CD14-positive monocyte (primary cell): Measurements from ENCODE around the gene ACTR10. TPM values are rescaled to one million over a fixed set of nuclear protein-coding genes. Genes with fewer than 3 reads are reported as not detected.

Source experiments
- DNase-seq, 3 donors: peaks; one replicate each; pipeline ENCODE4 v3.0.0-alpha.2; 2011 to 2022
- H2AFZ ChIP-seq: 2 replicates; pipeline ENCODE4 v1.6.0; 2012; ENCODE audit warnings: mild to moderate bottlenecking, low read depth, low read length, inconsistent platforms; ENCODE audit not compliant: insufficient read depth, poor library complexity, severe bottlenecking
- H3K27ac ChIP-seq, 2 donors: 1 replicate in 1 of 2; 2 replicates in 1 of 2; pipeline ENCODE4 v1.5.1; 2012 to 2013; ENCODE audit warnings: low read length in 2 of 2, control low read depth in 1 of 2, inconsistent platforms in 1 of 2, low read depth in 1 of 2, mild to moderate bottlenecking in 1 of 2
- H3K27me3 ChIP-seq, 2 donors: one replicate each; pipeline versions ENCODE4 v1.6.0 to v1.6.1; 2011 to 2013; ENCODE audit warnings: low read length in 2 of 2; ENCODE audit not compliant: control insufficient read depth in 2 of 2, insufficient read depth in 2 of 2
- H3K36me3 ChIP-seq, 2 donors: replicated peaks in 1 of 2; 1 replicate in 1 of 2; 2 replicates in 1 of 2; pipeline versions ENCODE4 v1.5.1 to v1.6.1; 2012 to 2013; ENCODE audit warnings: low read length in 2 of 2, control low read depth in 1 of 2, inconsistent platforms in 1 of 2, mild to moderate bottlenecking in 1 of 2; ENCODE audit not compliant: insufficient read depth in 2 of 2, control insufficient read depth in 1 of 2
- H3K4me1 ChIP-seq, 2 donors: 1 replicate in 1 of 2; 2 replicates in 1 of 2; pipeline versions ENCODE4 v1.5.1 to v1.6.1; 2012 to 2013; ENCODE audit warnings: low read length in 2 of 2, control low read depth in 1 of 2, inconsistent platforms in 1 of 2, mild to moderate bottlenecking in 1 of 2, moderate library complexity in 1 of 2; ENCODE audit not compliant: insufficient read depth in 2 of 2, control insufficient read depth in 1 of 2
- H3K4me2 ChIP-seq: replicated peaks from 2 replicates; pipeline ENCODE3; 2012; ENCODE audit warnings: low read length, moderate library complexity, mild to moderate bottlenecking; ENCODE audit not compliant: poor library complexity, severe bottlenecking; ENCODE audit errors: extremely low read depth
- H3K4me3 ChIP-seq, 3 experiments: fragments of 200-600 bp in 1 of 3; sonication (generic) in 1 of 3; replicated peaks in 1 of 3; 1 replicate in 2 of 3; 2 replicates in 1 of 3; pipeline ENCODE4 v1.5.1; 2011 to 2013; ENCODE audit warnings: low read length in 3 of 3, mild to moderate bottlenecking in 3 of 3, control low read depth in 2 of 3, low read depth in 2 of 3, inconsistent platforms in 1 of 3, moderate library complexity in 1 of 3
- H3K79me2 ChIP-seq: 2 replicates; pipeline ENCODE4 v1.6.0; 2012; ENCODE audit warnings: mild to moderate bottlenecking, control low read depth, inconsistent platforms, low read length, moderate library complexity; ENCODE audit not compliant: insufficient read depth
- H3K9ac ChIP-seq: 2 replicates; pipeline ENCODE4 v1.6.0; 2017; ENCODE audit warnings: low read length, mild to moderate bottlenecking; ENCODE audit not compliant: insufficient read depth, poor library complexity, severe bottlenecking
- H3K9me3 ChIP-seq, 2 donors: replicated peaks in 1 of 2; 1 replicate in 1 of 2; 2 replicates in 1 of 2; pipeline versions ENCODE4 v1.5.1 to v1.6.1; 2012 to 2013; ENCODE audit warnings: low read length in 2 of 2, control low read depth in 1 of 2; ENCODE audit not compliant: control insufficient read depth in 1 of 2, insufficient read depth in 1 of 2
- H4K20me1 ChIP-seq: 2 replicates; pipeline ENCODE4 v1.6.0; 2012; ENCODE audit warnings: mild to moderate bottlenecking, low read length, control low read depth, moderate library complexity; ENCODE audit not compliant: insufficient read depth
- H3K27ac Mint-ChIP-seq, 7 donors: one replicate each; pipeline ENCODE4 v1.8.0; 2020; ENCODE audit warnings: mild to moderate bottlenecking in 7 of 7, mixed read lengths in 7 of 7, moderate library complexity in 6 of 7, inconsistent platforms in 2 of 7
- H3K27me3 Mint-ChIP-seq, 3 donors: one replicate each; pipeline ENCODE4 v1.8.0; 2021 to 2022; ENCODE audit warnings: low read depth in 3 of 3, mild to moderate bottlenecking in 3 of 3, mixed read lengths in 3 of 3, moderate library complexity in 3 of 3, inconsistent platforms in 1 of 3
- H3K36me3 Mint-ChIP-seq, 2 donors: one replicate each; pipeline ENCODE4 v1.8.0; 2020; ENCODE audit warnings: mixed read lengths in 2 of 2, inconsistent platforms in 1 of 2, mild to moderate bottlenecking in 1 of 2
- H3K4me1 Mint-ChIP-seq: one replicate; pipeline ENCODE4 v1.8.0; 2020; ENCODE audit warnings: mild to moderate bottlenecking, mixed read lengths
- H3K4me3 Mint-ChIP-seq, 2 donors: one replicate each; pipeline ENCODE4 v1.8.0; 2020; ENCODE audit warnings: mild to moderate bottlenecking in 2 of 2, mixed read lengths in 2 of 2, moderate library complexity in 1 of 2
- H3K9me3 Mint-ChIP-seq, 7 donors: one replicate each; pipeline ENCODE4 v1.8.0; 2020 to 2022; ENCODE audit warnings: mixed read lengths in 7 of 7, mild to moderate bottlenecking in 6 of 7, moderate library complexity in 6 of 7, inconsistent platforms in 2 of 7
- WGBS: methylation state at CpG from one replicate; pipeline ENCODE4 v1.1.5; 2013; ENCODE audit warnings: missing lambda C conversion rate; ENCODE audit not compliant: insufficient coverage; 5-methylcytosine and 5-hydroxymethylcytosine counted together
- intact Hi-C, 2 donors: fragments of 100-400 bp; cut with micrococcal nuclease; formaldehyde crosslinking; loops; one replicate each; pipeline versions ENCODE4 v1.15.0 to v1.15.1; 2023
- polyA plus RNA-seq, 3 donors: library from polyadenylated mRNA; depleted of rRNA in 1 of 3; unstranded in 2 of 3; stranded (reverse) in 1 of 3; fragments of 300-500 nt in 2 of 3; fragments of >200 nt in 1 of 3; fragmentation: Illumina TruSeq in 2 of 3; gene quantifications; 1 replicate in 2 of 3; 2 replicates in 1 of 3; pipeline ENCODE4 v1.2.3, GENCODE V29; 2012 to 2021
- small RNA-seq: library from RNA; depleted of rRNA; stranded (forward); fragments of <200 nt; gene quantifications from one replicate; pipeline ENCODE3, GENCODE V24; 2012; ENCODE audit warnings: low read depth; ENCODE audit not compliant: insufficient read length
- TF ChIP-seq, protein P1 (sequence below): fragments of 200-600 bp; IDR thresholded peaks from one replicate; pipeline ENCODE4 v1.8.0; 2022; ENCODE audit warnings: antibody characterized with exemption, mild to moderate bottlenecking

ACTR10 gene
- polyA plus RNA-seq, 3 donors, result 33.8 to 91.7 (median 83.3) TPM

GRCh38 chr14:58283730-58284129 is 83.8 kb downstream of the ACTR10 start:
- Mint-ChIP-seq H3K36me3 (peaks cover 63 to 83% of the 10 kb centered on the region in 2 donors), H3K4me1 (peaks cover 29% of the 10 kb centered on the region), H3K27ac (peak overlapping the region in 1 of 7 donors; percentile 67), H3K4me3 (no peak overlapping the region), H3K9me3 (no peaks in the 10 kb centered on the region), H3K27me3 (no peaks in the 10 kb centered on the region)
- TF ChIP-seq, protein P1, sequence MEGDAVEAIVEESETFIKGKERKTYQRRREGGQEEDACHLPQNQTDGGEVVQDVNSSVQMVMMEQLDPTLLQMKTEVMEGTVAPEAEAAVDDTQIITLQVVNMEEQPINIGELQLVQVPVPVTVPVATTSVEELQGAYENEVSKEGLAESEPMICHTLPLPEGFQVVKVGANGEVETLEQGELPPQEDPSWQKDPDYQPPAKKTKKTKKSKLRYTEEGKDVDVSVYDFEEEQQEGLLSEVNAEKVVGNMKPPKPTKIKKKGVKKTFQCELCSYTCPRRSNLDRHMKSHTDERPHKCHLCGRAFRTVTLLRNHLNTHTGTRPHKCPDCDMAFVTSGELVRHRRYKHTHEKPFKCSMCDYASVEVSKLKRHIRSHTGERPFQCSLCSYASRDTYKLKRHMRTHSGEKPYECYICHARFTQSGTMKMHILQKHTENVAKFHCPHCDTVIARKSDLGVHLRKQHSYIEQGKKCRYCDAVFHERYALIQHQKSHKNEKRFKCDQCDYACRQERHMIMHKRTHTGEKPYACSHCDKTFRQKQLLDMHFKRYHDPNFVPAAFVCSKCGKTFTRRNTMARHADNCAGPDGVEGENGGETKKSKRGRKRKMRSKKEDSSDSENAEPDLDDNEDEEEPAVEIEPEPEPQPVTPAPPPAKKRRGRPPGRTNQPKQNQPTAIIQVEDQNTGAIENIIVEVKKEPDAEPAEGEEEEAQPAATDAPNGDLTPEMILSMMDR, result no peak
- Histone ChIP-seq H3K9ac (no peak overlapping the region), H3K27ac (peak overlapping the region in 1 of 2 donors; percentile 95), H3K4me1 (peaks cover 18 to 25% of the 10 kb centered on the region in 2 donors), H3K36me3 (peaks cover 50 to 82% of the 10 kb centered on the region in 2 donors), H3K79me2 (peaks cover 88% of the 10 kb centered on the region), H3K4me3 (no peak overlapping the region), H3K4me2 (no peak overlapping the region), H3K27me3 (no peaks in the 10 kb centered on the region), H4K20me1 (peaks cover 90% of the 10 kb centered on the region), H3K9me3 (no peaks in the 10 kb centered on the region), H2AFZ (no peak overlapping the region)
- intact Hi-C loops, result loop anchor here in 1 of 2 donors (5.0 kb wide), 1 partner anchor 41 kb away; the partner anchor contains the start of gene PSMA3
- no peak for DNase-seq

DNA sequence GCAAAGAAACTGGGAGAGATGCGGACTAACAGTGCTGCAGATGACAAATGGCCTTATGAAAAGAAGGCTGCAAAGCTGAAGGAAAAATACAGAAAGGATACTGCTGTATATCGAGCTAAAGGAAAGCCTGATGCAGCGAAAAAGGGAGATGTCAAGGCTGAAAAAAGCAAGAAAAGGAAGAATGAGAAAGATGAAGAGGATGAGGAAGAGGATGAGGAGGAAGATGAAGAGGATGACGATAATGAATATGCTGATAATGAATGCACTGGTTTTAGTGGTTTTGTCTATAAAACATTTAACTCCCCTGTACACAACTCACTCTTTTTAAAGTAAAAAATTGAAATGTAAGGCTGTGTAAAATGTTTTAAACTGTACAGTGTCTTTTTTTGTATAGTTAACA is 85.2 kb downstream of the ACTR10 start:
- TF ChIP-seq, protein P1, result no peak
- peaks cover 88% of the 10 kb centered on the region for H3K79me2 ChIP-seq
- peaks cover 54 to 82% of the 10 kb centered on the region in 2 donors for H3K36me3 ChIP-seq
- peak overlapping the region in 1 of 2 donors; percentile 95 for H3K27ac ChIP-seq
- WGBS, result 98% methylated on average over 3 of the region's 4 CpGs
- H3K27me3 Mint-ChIP-seq, result no peaks in the 10 kb centered on the region
- DNase-seq, result no peak
- H3K27ac Mint-ChIP-seq, result peak overlapping the region in 1 of 7 donors; percentile 31
- no peak overlapping the region for H3K9ac ChIP-seq
- no peak overlapping the region for H2AFZ ChIP-seq
- no peaks in the 10 kb centered on the region for H3K9me3 Mint-ChIP-seq
- no peak overlapping the region for H3K4me3 ChIP-seq
- no peak overlapping the region for H3K4me3 Mint-ChIP-seq
- intact Hi-C loops, result no loop called here
- no peaks in the 10 kb centered on the region for H3K9me3 ChIP-seq
- no peak overlapping the region for H3K4me2 ChIP-seq
- H3K4me1 Mint-ChIP-seq, result peaks cover 31% of the 10 kb centered on the region
- peaks cover 18 to 25% of the 10 kb centered on the region in 2 donors for H3K4me1 ChIP-seq
- H3K36me3 Mint-ChIP-seq, result peaks cover 69 to 84% of the 10 kb centered on the region in 2 donors
- H4K20me1 ChIP-seq, result peaks cover 93% of the 10 kb centered on the region
- no peaks in the 10 kb centered on the region for H3K27me3 ChIP-seq

Small RNAs within 50 kb of the gene (small RNA-seq; reads per million reads assigned to genes)
- gene RN7SL598P, result not detected

Other genes starting within 250 kb of the ACTR10 start
- gene ARMH4, start 47.9 kb upstream of the ACTR10 start, polyA plus RNA-seq, result under 1 TPM in 1 of 3 donors, not detected in 2; 0.07 TPM
- gene PSMA3, start 44.7 kb downstream of the ACTR10 start, polyA plus RNA-seq, result 100 to 1,000 TPM in 2 of 3 donors, 10 to 100 TPM in 1; 59.9 to 170 (median 147) TPM
- gene ARID4A, start 98.4 kb downstream of the ACTR10 start, polyA plus RNA-seq, result 10 to 100 TPM in 2 of 3 donors, 1 to 10 TPM in 1; 6.5 to 13.2 (median 10.5) TPM
- under 1 TPM in 1 of 3 donors, not detected in 2; 0.33 TPM for gene TOMM20L, start 195.8 kb downstream of the ACTR10 start, polyA plus RNA-seq
- 10 to 100 TPM; 26.2 to 45.7 (median 29.9) TPM for gene TIMM9, start 227.4 kb downstream of the ACTR10 start, polyA plus RNA-seq
- gene KIAA0586, start 227.6 kb downstream of the ACTR10 start, polyA plus RNA-seq, result 1 to 10 TPM; 3.4 to 7.5 (median 4.4) TPM